H1 (cell line): Measurements from ENCODE around the gene LAP3. TPM values are rescaled to one million over a fixed set of nuclear protein-coding genes. Genes with fewer than 3 reads are reported as not detected.

Experiments
- BACH1 ChIP-seq: IDR thresholded peaks from 2 replicates; pipeline ENCODE4 v1.6.1; 2012; ENCODE audit warnings: low read length, improper control_type of control experiment
- CEBPB ChIP-seq: IDR thresholded peaks from 2 replicates; pipeline ENCODE4 v1.6.1; 2012; ENCODE audit warnings: low read depth, low read length
- SIN3A ChIP-seq, 2 experiments: IDR thresholded peaks in 1 of 2; conservative IDR thresholded peaks in 1 of 2; 2 replicates each; pipeline ENCODE4 v1.6.1; 2011 to 2012; ENCODE audit warnings: low read length in 2 of 2, improper control_type of control experiment in 1 of 2, low read depth in 1 of 2, mild to moderate bottlenecking in 1 of 2
- TAF1 ChIP-seq: IDR thresholded peaks from 2 replicates; pipeline ENCODE4 v1.6.1; 2011; ENCODE audit warnings: mild to moderate bottlenecking, low read depth, low read length
- TBP ChIP-seq: IDR thresholded peaks from 2 replicates; pipeline ENCODE4 v1.6.1; 2011; ENCODE audit warnings: low read depth, low read length, improper control_type of control experiment
- polyA plus RNA-seq, 7 experiments: library from polyadenylated mRNA; depleted of rRNA in 3 of 7; stranded (reverse) in 5 of 7; unstranded in 2 of 7; fragments of >200 nt in 5 of 7; fragments of 200-250 nt in 2 of 7; gene quantifications; 1 replicate in 5 of 7; 2 replicates in 1 of 7; 4 replicates in 1 of 7; pipeline versions ENCODE4 v1.2.1 to v1.2.3, GENCODE V29; 2011 to 2013; ENCODE audit warnings: missing spikeins in 2 of 7, mixed read lengths in 2 of 7
- total RNA-seq: library from RNA; stranded (reverse); fragmentation: NEBNext Ultra II Directional; extraction: Animal tissue kit (Norgen Biotek cat#: 25700); gene quantifications from 2 replicates; pipeline ENCODE4 v1.2.1, GENCODE V29; 2021

LAP3 gene
- total and polyA plus RNA-seq, 2 of the 8 experiments (the other 6 are each of a cell fraction or from before 2014, with no cell fraction given), result 28.3 to 50.9 TPM

DNA sequence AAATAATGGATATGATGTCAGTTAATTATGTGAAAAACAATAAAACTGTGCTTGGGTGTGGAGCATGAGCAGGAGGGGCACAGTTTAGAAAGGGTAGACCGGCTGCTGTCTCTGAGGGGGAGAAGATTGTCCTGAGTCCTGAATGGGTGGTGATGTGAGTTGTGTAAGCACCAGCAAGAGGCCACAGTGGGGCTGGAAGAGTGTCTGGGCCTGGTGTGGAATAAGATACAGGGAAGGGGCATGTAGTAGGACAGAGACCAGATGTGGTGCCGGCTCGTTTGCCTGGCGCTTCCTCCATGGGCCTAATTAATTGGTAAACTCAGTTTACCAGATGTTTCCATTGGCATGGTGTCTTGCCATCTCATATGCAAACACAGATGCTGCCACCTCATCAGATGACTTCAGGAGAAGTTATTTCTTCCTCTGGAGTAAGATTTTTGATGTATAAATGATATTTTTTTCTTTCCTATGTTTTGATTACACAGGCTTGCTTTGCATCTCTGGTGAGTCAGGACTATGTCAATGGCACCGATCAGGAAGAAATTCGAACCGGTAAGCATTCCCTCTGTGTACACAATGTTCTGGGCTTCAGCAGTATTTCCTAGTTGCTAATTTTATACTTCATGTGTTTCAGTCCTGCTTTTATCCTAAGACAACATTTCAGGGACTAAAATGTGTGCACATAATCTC lies 42.6 kb downstream of the LAP3 start (continued):
- TF ChIP-seq CEBPB (no peak), SIN3A (conservative IDR thresholded peaks at IDR 0.05 in 1 of 2, IDR thresholded peaks at IDR 0.05 in 1 of 2; ENCODE audit: low read depth in 1 of 2, low read length in 2 of 2) (no peak), TAF1 (no peak), TBP (no peak), BACH1 (no peak)
